Measurements from ENCODE around the gene AMBRA1.
A peak's percentile ranks its signal among the peaks of the same experiment; 100 is the strongest.

AMBRA1 gene

GRCh38 chr11:46577058-46577457 is 16.8 kb downstream of the AMBRA1 start:
- DNase-seq (ENCODE audit: low read depth), result no peak

DNA sequence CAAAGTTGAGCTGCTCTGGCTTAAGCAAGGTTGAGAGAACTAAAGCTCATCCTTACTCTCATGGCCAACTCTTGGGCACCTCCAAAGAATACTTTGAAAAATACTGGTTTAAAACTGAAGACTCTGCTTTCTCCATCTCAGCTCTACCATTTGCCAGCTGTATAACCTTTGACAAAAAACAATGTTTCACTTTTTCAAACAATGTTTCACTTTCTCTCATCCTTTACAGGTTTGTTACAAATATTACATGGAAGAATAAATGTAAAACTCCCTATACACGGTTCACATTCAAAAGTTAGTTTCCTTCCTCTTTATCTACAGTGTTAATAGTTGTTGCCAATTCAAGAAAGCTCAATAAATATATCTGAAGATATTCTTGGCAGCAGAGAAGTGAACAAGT is 19.2 kb downstream of the AMBRA1 start:
- no peak for DNase-seq (ENCODE audit: low read depth)

GRCh38 chr11:46570790-46571398 is 22.9 kb downstream of the AMBRA1 start:
- DNase-seq (ENCODE audit: low read depth), result no peak

DNA sequence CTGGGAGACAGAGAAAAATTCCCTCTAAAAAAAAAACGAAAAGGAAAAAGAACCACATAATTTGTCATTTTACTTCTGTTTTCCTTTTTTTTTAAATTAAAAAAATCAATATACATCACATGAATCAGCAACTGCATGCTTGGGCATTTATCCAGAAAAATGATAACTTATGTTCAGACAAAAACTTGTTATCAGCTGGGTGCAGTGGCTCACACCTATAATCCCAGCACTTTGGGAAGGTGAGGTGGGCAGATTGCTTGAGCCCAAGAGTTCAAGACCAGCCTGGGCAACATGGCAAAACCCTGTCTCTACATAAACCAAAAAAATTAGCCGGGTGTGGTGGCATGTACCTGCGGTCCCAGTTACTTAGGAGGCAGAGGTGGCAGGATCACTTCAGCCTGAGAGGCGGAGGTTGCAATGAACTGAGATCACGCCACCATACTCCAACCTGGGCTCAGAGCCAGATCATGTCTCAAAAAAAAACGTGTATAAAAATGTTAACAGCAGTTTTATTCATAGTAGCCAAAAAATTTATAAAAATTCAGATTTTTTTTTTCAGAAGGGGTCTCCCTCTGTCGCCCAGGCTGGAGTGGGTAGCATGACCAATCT is 28.5 kb downstream of the AMBRA1 start:
- DNase-seq (ENCODE audit: low read depth), result no peak

- no peak for DNase-seq (ENCODE audit: low read depth)
These were observed 29.4 kb downstream of the AMBRA1 start for GRCh38 chr11:46564459-46564858.

GRCh38 chr11:46562527-46562926 is 31.3 kb downstream of the AMBRA1 start:
- no peak for DNase-seq (ENCODE audit: low read depth)

- peak; percentile 11 for DNase-seq (ENCODE audit: low read depth)
These were observed 33.4 kb downstream of the AMBRA1 start for GRCh38 chr11:46560300-46560991.

DNA sequence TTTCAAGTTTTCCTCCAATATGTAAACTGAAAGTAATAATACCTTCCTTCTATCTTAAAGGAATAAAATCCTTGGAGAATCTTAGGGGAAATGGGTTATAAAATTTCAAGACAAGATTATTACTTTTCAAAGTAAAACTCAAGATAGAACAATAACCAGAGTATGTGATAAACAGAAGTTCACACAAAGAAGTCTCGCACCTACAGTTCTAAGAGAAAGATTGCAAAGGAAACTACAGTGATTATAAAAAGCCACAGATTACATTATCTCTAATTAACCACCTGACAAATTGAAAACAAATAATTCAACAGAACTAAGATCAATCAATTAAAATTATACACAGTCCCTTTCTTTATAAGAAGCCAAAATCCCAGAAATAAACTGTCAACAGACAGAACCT is 34.0 kb downstream of the AMBRA1 start:
- DNase-seq (ENCODE audit: low read depth), result no peak

GRCh38 chr11:46557684-46558151 is 36.1 kb downstream of the AMBRA1 start:
- DNase-seq (ENCODE audit: low read depth), result no peak

- no peak for DNase-seq (ENCODE audit: low read depth)
These were observed 38.4 kb downstream of the AMBRA1 start for GRCh38 chr11:46555267-46556054.

DNA sequence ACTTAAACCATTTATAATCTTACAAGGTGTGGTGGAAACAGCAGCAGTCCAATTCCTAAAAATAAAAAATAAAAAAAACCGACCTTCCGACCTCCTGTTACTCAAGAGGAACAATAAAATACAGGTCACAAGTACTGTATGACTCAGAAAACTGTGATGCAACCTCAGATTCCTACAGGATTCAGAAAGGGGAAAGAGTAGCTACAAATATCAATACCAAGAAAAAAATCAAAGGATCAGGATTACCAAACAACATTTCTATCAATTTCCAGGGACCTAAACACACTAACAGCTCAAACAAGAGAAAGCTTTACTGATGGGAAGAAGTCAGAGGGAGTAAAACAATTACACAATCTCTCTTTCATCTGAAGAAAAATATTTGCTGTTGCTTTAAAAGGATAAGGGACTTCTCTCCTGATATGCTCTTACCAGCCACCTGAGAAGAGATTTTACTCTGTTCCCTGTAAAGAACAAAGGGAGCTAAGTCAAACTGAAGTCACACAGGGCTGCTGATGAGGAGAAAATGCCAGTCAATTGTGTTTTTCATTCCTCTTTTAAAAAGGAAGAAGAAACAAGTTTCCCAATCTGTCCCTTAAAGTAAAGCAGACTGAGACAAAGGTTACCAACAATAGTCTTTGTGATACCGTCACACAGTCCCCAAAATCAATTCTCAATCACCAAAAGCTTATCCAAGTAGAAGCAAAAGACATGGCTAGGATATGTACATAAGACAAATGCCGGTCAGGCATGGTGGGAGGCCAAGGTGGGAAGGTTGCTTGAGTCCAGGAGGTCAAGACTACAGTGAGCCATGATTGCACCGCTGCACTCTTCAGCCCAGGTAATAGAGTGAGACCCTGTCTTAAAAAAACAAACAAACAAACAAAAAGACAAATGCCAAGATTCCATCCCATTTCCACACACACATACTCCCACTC is 39.3 kb downstream of the AMBRA1 start:
- DNase-seq (ENCODE audit: low read depth), result no peak

DNA sequence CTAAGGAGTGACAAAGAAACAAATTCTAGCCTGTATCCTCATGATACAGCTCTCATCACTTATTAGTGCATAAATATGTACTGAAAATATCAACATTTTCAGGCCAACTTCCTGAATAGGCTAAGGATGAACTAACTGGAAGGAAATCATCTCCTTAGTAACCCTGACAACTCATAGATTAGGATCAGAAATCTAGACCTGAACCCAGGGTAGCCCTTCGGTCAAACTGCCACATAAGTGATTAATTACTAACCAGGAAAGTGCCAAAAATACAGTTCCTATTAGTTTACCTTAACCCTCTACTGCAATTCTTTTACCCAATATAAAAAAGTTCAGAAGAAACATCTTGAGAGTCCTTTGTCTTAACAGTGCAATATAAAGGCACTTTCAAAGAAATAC is 40.0 kb downstream of the AMBRA1 start:
- no peak for DNase-seq (ENCODE audit: low read depth)

DNA sequence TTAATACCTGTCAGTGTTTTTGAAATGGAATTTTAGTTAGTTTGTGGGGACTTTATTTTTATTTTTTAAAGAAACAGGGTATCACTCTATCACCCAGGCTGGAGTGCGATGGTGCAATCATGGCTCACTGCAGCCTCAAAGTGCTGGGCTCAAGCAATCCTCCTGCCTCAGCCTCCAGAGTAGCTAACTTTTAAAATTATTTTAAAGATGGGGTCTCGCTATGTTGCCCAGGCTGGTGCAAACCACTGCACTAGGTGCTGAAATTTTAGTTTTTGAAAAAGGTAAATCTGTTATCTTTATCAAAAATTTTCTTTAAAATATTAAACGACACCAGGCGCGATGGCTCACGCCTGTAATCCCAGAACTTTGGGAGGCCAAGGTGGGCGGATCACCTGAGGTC is 42.6 kb downstream of the AMBRA1 start:
- no peak for DNase-seq (ENCODE audit: low read depth)

DNA sequence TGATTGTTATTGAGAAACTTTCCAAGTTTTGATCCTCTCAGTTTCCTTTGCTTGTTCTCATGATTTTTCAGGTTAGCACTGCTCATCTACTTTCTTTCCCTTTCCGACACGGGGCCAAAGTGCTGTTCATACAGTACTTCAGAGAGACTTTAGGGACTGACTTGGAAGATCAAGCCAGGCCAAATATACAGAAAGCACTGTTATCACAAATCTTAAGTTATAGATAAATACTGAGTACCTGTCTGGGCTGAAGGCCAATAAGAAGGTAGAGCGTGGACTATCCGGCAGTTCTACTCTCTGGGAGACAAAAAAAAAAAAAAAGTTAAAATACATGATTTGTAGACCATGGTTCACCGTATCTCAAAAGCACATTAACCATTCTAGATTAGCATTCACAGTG is 46.2 kb downstream of the AMBRA1 start:
- no peak for DNase-seq (ENCODE audit: low read depth)

DNA sequence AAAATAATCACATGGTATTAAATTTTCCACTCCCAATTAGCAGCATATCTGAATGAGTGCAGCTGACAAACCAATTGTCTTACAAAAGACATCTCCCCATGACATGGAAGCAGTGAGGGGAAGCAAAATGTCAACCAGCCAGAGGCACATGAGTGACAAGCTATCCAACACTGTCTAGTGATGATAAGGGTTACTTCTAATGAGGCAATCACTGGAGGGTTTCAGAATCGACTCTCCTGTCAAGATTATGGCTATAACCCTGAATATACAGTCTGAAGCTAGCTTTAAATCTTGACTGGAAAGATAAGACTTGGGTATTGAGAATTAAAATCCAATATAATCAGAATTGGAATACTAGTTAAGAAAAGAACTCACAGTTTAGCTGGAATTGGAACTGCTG is 50.3 kb downstream of the AMBRA1 start:
- DNase-seq (ENCODE audit: low read depth), result no peak

- DNase-seq (ENCODE audit: low read depth), result no peak
These were observed 52.0 kb downstream of the AMBRA1 start for GRCh38 chr11:46541593-46542371.

DNA sequence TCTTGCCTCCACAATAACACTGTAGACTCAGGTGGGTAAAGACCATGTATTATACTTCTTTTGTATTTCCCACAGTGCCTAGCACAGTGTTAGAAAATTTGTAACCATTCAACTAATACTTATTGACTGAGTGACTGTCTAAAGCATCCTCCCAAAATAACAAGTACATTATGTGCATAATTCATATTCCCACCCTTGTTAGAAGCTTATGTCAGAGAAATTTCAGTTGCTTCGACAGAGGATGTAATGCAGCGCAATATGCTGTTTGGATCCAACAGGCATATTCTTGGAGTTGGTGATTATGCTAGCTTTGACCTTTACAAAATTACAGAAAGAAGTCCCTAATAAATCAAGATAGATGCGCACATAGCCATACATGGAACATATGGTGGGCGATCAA is 53.0 kb downstream of the AMBRA1 start:
- no peak for DNase-seq (ENCODE audit: low read depth)

GRCh38 chr11:46537537-46538295 is 56.1 kb downstream of the AMBRA1 start:
- peak; percentile 33 for DNase-seq (ENCODE audit: low read depth)

GRCh38 chr11:46537121-46537520 is 56.7 kb downstream of the AMBRA1 start:
- no peak for DNase-seq (ENCODE audit: low read depth)

GRCh38 chr11:46535688-46536087 is 58.1 kb downstream of the AMBRA1 start:
- no peak for DNase-seq (ENCODE audit: low read depth)

All from stimulated activated CD4-positive, alpha-beta T cell treated with anti-CD3 and anti-CD28 coated beads, Interleukin-2, amount 100 ng/mL, for 4 hours (primary cell).